B cell (primary cell): ENCODE measurements around the gene APOC1. TPM values are rescaled to one million over a fixed set of nuclear protein-coding genes. Genes with fewer than 3 reads are reported as not detected.

Experiments used
- ATAC-seq: fragments of 200-7000 bp; cut with Tn5 transposase; one replicate; pipeline ENCODE4 v1.10.0; 2021; ENCODE audit warnings: low read depth, mild to moderate bottlenecking, moderate number of reproducible peaks, moderate library complexity
- CTCF ChIA-PET: fragments of 350-600 bp; sonication (Branson Sonifier 250); formaldehyde crosslinking; loops from one replicate; lab custom pipeline; 2021; ENCODE audit warnings: antibody characterized with exemption, inconsistent platforms; lab: Charles Lee
- POLR2A ChIA-PET: fragments of 350-600 bp; sonication (Branson Sonifier 250); formaldehyde crosslinking; loops from one replicate; lab custom pipeline; 2021; ENCODE audit warnings: antibody characterized with exemption; lab: Charles Lee
- DNase-seq: peaks from one replicate; pipeline ENCODE4 v3.0.0; 2013
- H2AFZ ChIP-seq: 2 replicates; pipeline ENCODE4 v1.6.1; 2012; ENCODE audit warnings: mild to moderate bottlenecking, low read depth, low read length; ENCODE audit not compliant: insufficient read depth, poor library complexity, severe bottlenecking
- H3K27ac ChIP-seq, 2 donors: 1 replicate in 1 of 2; 2 replicates in 1 of 2; pipeline ENCODE4 v1.5.1; 2012 to 2013; ENCODE audit warnings: low read length in 2 of 2, mild to moderate bottlenecking in 2 of 2, moderate library complexity in 1 of 2
- H3K27me3 ChIP-seq, 4 experiments: fragments of 200-600 bp in 1 of 4; sonication (generic) in 1 of 4; replicated peaks in 1 of 4; 1 replicate in 2 of 4; 2 replicates in 2 of 4; pipeline versions ENCODE4 v1.6.1 to v1.7.0; 2013 to 2016; ENCODE audit warnings: low read length in 3 of 4, mild to moderate bottlenecking in 2 of 4, mixed read lengths in 1 of 4, moderate library complexity in 1 of 4; ENCODE audit not compliant: insufficient read depth in 4 of 4, control insufficient read depth in 3 of 4; ENCODE audit errors: control extremely low read depth in 1 of 4
- H3K36me3 ChIP-seq, 2 experiments: replicated peaks in 1 of 2; 1 replicate in 1 of 2; 2 replicates in 1 of 2; pipeline versions ENCODE4 v1.6.1 to v1.7.1; 2013; ENCODE audit warnings: low read length in 1 of 2; ENCODE audit not compliant: insufficient read depth in 2 of 2, control insufficient read depth in 1 of 2; ENCODE audit errors: control extremely low read depth in 1 of 2, extremely low read depth in 1 of 2
- H3K4me1 ChIP-seq, 2 donors: fragments of 200-600 bp in 1 of 2; sonication (generic) in 1 of 2; 1 replicate in 1 of 2; 2 replicates in 1 of 2; pipeline versions ENCODE4 v1.5.1 to v1.6.1; 2013 to 2017; ENCODE audit warnings: low read length in 2 of 2; ENCODE audit not compliant: control insufficient read depth in 2 of 2, insufficient read depth in 2 of 2
- H3K4me2 ChIP-seq: replicated peaks from 2 replicates; pipeline ENCODE3; 2012; ENCODE audit warnings: mild to moderate bottlenecking, low read depth, low read length; ENCODE audit not compliant: poor library complexity, severe bottlenecking
- H3K4me3 ChIP-seq, 5 experiments: fragments of 200-600 bp in 1 of 5; sonication (generic) in 1 of 5; 1 replicate in 3 of 5; 2 replicates in 2 of 5; pipeline versions ENCODE4 v1.5.1 to v1.7.0; 2011 to 2016; ENCODE audit warnings: low read length in 4 of 5, mild to moderate bottlenecking in 4 of 5, low read depth in 2 of 5, control low read depth in 1 of 5, moderate library complexity in 1 of 5; ENCODE audit not compliant: insufficient read depth in 1 of 5; ENCODE audit errors: control extremely low read depth in 1 of 5, extremely low read depth in 1 of 5
- H3K79me2 ChIP-seq: fragments of 200-600 bp; sonication (generic); one replicate; pipeline ENCODE4 v1.6.0; 2016; ENCODE audit warnings: low read length; ENCODE audit not compliant: control insufficient read depth, insufficient read depth
- H3K9ac ChIP-seq: fragments of 200-600 bp; sonication (generic); 2 replicates; pipeline ENCODE4 v1.6.1; 2017; ENCODE audit warnings: mild to moderate bottlenecking, low read length, moderate library complexity
- H3K9me3 ChIP-seq, 3 donors: one replicate each; pipeline versions ENCODE4 v1.6.1 to v1.7.1; 2013; ENCODE audit warnings: low read length in 2 of 3; ENCODE audit not compliant: control insufficient read depth in 2 of 3, insufficient read depth in 1 of 3; ENCODE audit errors: control extremely low read depth in 1 of 3
- H4K20me1 ChIP-seq: 2 replicates; pipeline ENCODE4 v1.6.0; 2012; ENCODE audit warnings: mild to moderate bottlenecking, low read length; ENCODE audit not compliant: insufficient read depth, control insufficient read depth, poor library complexity, severe bottlenecking
- H3K27ac Mint-ChIP-seq: one replicate; pipeline ENCODE4 v1.8.0; 2021; ENCODE audit warnings: mixed read lengths
- H3K27me3 Mint-ChIP-seq: one replicate; pipeline ENCODE4 v1.8.0; 2021; ENCODE audit warnings: mixed read lengths
- H3K4me1 Mint-ChIP-seq: one replicate; pipeline ENCODE4 v1.8.0; 2021; ENCODE audit warnings: mixed read lengths
- H3K4me3 Mint-ChIP-seq: one replicate; pipeline ENCODE4 v1.8.0; 2021; ENCODE audit warnings: mixed read lengths
- H3K9me3 Mint-ChIP-seq: one replicate; pipeline ENCODE4 v1.8.0; 2022; ENCODE audit warnings: mixed read lengths; ENCODE audit not compliant: insufficient read depth
- CTCF ChIP-seq: fragments of 200-600 bp; IDR thresholded peaks from one replicate; pipeline ENCODE4 v1.8.0; 2022; ENCODE audit warnings: antibody characterized with exemption, mild to moderate bottlenecking
- EZH2 ChIP-seq: IDR thresholded peaks from 2 replicates; pipeline ENCODE4 v1.6.1; 2012; ENCODE audit warnings: borderline replicate concordance, low read depth, mild to moderate bottlenecking, moderate library complexity, low read length; ENCODE audit not compliant: insufficient read depth, poor library complexity, severe bottlenecking
- WGBS: methylation state at CpG from one replicate; pipeline ENCODE4 v1.1.5; 2013; ENCODE audit warnings: missing lambda C conversion rate; ENCODE audit not compliant: insufficient coverage; 5-methylcytosine and 5-hydroxymethylcytosine counted together
- intact Hi-C: fragments of 100-400 bp; cut with micrococcal nuclease; formaldehyde crosslinking; loops from one replicate; pipeline ENCODE4 v1.10.0; 2022
- polyA plus RNA-seq: library from polyadenylated mRNA; depleted of rRNA; stranded (reverse); fragments of >200 nt; gene quantifications from 2 replicates; pipeline ENCODE4 v1.2.3, GENCODE V29; 2012
- total RNA-seq, 2 donors: library from RNA; stranded (reverse); fragments of 120-200 nt in 1 of 2; gene quantifications; 1 replicate in 1 of 2; 2 replicates in 1 of 2; pipeline versions ENCODE4 v1.2.3 to v1.2.4, GENCODE V29; 2013 to 2022

Gene APOC1
- total and polyA plus RNA-seq, 2 donors (not counting 1 experiment from before 2014, with no cell fraction given), result not detected

- no peak overlapping the region for H3K4me3 ChIP-seq
- Mint-ChIP-seq H3K27me3 (no peaks in the 10 kb centered on the region), H3K27ac (no peak overlapping the region), H3K4me3 (no peak overlapping the region), H3K4me1 (peaks cover 12% of the 10 kb centered on the region), H3K9me3 (no peaks in the 10 kb centered on the region)
- H3K4me1 ChIP-seq, result peaks cover 4 to 11% of the 10 kb centered on the region in 2 donors
- no peak for DNase-seq
- H3K79me2 ChIP-seq, result no peaks in the 10 kb centered on the region
- H3K27me3 ChIP-seq, result no peaks in the 10 kb centered on the region
- no peak for ATAC-seq
- no peak overlapping the region for H3K4me2 ChIP-seq
- ChIA-PET CTCF (no interaction called here), POLR2A (interaction anchor here (0.6 kb wide), 1 partner anchor 178 kb away, joined by 5 read pairs; no protein-coding TSS in a partner anchor)
- no peak overlapping the region for H3K27ac ChIP-seq
- no peak overlapping the region for H2AFZ ChIP-seq
- H3K9me3 ChIP-seq, result no peaks in the 10 kb centered on the region
- no peak overlapping the region for H3K9ac ChIP-seq
- intact Hi-C loops, result no loop called here
- no peaks in the 10 kb centered on the region for H4K20me1 ChIP-seq
- 100% methylated on average over 3 of the region's 5 CpGs for WGBS
- TF ChIP-seq CTCF, result no peak
- no peak for TF ChIP-seq EZH2
- H3K36me3 ChIP-seq, result no peaks in the 10 kb centered on the region
Measured at GRCh38 chr19:44939668-44940067, 25.3 kb downstream of the APOC1 start.

- H3K9me3 Mint-ChIP-seq, result no peaks in the 10 kb centered on the region
- peaks cover 12% of the 10 kb centered on the region for H3K4me1 Mint-ChIP-seq
- H3K4me3 Mint-ChIP-seq, result no peak within 1 kb of the TSS
- no peak within 1 kb of the TSS for H3K27ac ChIP-seq
- ChIA-PET POLR2A (no interaction called here), CTCF (no interaction called here)
- no peaks in the 10 kb centered on the region for H3K79me2 ChIP-seq
- WGBS, result 84% methylated on average over 11 of the region's 14 CpGs
- no peak within 1 kb of the TSS for H3K9ac ChIP-seq
- H3K27ac Mint-ChIP-seq, result no peak within 1 kb of the TSS
- H3K4me3 ChIP-seq, result no peak within 1 kb of the TSS
- ATAC-seq (no peak), DNase-seq (no peak)
- no peak within 1 kb of the TSS for H3K4me2 ChIP-seq
- no peak within 1 kb of the TSS for H2AFZ ChIP-seq
- H3K27me3 Mint-ChIP-seq, result no peaks in the 10 kb centered on the region
- intact Hi-C loops, result no loop called here
- H3K9me3 ChIP-seq, result no peaks in the 10 kb centered on the region
- H3K27me3 ChIP-seq, result no peaks in the 10 kb centered on the region
- H3K4me1 ChIP-seq, result peaks cover 4 to 11% of the 10 kb centered on the region in 2 donors
- no peaks in the 10 kb centered on the region for H4K20me1 ChIP-seq
- TF ChIP-seq CTCF (no peak), EZH2 (no peak)
- H3K36me3 ChIP-seq, result no peaks in the 10 kb centered on the region
Measured at GRCh38 chr19:44942067-44942571, 27.7 kb downstream of the APOC1 start, which contains the start of gene APOC4. TSS of gene APOC4 (plus strand) at chr19:44942237. CDS start at chr19:44942278, 41 bp downstream.
